SIG-M5 treated with dmso at 0.1 percent for 504 hours (cell line): ENCODE measurements around the gene PKD2L1.

Experiments
- DNase-seq: peaks from one replicate; lab custom pipeline; 2025; ENCODE audit not compliant: unreplicated experiment; lab: John Stamatoyannopoulos, UW

Gene PKD2L1

GRCh38 chr10:100356067-100357017 lies 26.3 kb upstream of the PKD2L1 start:
- no peak for DNase-seq

GRCh38 chr10:100355086-100355485 lies 25.1 kb upstream of the PKD2L1 start:
- DNase-seq, result no peak

DNA sequence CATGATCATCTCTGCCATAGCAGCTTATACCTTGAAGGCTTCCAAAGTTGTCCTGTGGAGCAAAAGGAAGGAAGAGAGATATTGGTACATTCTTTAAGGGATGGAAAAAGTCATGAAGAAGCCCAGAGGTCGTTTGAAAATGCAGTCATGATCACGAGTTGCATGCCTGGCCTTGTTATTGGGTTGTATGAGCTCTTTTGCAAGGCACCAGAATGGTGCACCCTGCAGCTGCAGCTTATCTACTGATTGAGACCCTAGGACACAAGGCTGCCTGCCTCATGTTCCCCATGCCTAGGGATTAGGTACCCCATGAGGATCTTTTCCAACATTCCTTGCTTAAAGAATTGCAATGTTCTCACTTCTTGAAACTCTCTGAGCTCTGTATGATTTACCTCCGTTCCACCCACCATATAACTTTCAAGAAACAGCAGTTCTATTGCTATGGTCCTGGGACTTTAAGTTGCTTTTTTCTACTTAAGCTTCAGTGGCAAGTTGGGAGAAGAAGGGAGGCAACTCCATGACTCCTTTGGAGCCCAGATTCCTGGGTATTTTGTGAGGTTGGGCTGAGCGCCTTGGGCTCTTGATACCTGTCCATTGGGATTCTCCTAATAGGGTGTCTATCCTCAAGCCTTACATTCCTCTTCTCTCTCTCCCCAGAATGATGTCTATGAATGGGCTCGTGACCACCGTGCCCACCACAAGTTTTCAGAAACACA lies 23.9 kb upstream of the PKD2L1 start:
- no peak for DNase-seq

DNA sequence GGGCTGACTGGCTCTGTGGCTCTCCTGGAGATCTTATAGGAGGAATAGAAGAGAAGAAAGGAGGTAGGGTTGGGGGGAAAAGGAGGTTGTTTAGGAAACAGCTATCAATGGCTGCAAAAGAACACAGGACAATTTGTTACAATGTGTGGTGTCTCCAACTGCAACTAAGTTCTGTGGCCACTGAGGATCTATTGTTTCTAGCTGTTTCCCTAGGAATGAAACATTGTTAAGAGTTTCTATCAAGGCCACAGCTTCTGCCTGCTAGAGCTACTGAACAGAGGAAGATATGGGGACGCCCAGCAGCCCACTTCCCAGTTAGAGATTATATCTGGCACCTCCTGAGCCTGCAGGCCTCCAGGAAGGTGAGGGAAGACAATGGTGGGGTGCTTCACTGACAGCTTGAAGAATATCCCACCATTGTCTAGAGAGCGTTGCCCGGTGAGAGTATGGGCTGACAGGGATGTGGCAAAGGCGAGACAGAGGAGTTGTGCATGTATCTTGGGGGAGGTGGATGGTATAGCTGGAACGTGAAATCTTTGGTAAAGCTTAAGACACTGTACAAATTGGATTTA lies 21.0 kb upstream of the PKD2L1 start:
- no peak for DNase-seq

- DNase-seq, result no peak
Observed at GRCh38 chr10:100349672-100350071, 19.6 kb upstream of the PKD2L1 start.

DNA sequence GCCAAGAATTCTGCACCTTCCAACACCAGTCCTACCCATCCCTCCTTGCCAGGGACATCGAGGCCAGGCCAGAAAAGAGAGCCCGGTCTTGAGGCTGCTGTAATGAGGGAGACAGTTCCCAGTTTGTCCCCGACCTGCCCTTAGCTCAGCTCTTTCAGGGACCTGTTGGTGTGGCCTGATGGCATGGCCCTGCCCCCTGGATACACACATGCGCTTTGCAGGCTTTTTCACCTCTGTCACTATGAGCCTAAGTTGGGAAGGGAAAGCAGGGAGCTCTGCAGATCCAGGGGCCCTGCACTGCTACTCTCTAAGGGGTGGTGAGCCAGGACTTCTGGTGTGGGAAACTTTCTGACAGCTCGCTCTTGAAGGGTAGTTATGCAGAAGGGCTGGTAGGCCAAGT lies 19.1 kb upstream of the PKD2L1 start:
- no peak for DNase-seq

- DNase-seq, result no peak
Observed at GRCh38 chr10:100348389-100348927, 18.4 kb upstream of the PKD2L1 start.

- DNase-seq, result no peak
Observed at GRCh38 chr10:100347568-100348195, 17.7 kb upstream of the PKD2L1 start.

- DNase-seq, result peak; percentile 97
Observed at GRCh38 chr10:100346765-100347567, 16.9 kb upstream of the PKD2L1 start, which contains the start of gene SCD. Gene SCD (plus strand): TSS chr10:100347233. CDS start chr10:100347505, 272 bp downstream.

DNA sequence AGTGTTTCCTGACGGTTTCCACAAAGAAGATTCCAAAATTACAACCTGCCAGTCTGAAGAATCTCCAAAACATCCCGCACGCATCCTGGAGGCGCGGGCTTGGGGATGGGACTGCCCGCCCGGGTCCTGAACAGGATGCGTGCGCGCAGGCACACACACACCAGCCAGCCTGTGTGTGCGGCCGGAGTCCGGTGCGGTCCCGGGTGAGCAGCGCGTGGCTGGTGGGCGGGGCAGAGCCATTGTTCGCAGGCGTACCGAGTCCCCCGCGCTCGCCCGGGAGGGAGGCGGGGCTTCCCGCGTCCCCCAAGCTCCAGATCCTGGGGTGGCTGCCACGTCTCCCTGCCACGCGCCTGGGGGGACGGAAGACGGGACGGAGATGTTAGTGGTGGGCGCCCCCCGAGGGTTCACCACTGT lies 16.3 kb upstream of the PKD2L1 start:
- peak; percentile 60 for DNase-seq

- no peak for DNase-seq
Observed at GRCh38 chr10:100345570-100346330, 15.7 kb upstream of the PKD2L1 start.

DNA sequence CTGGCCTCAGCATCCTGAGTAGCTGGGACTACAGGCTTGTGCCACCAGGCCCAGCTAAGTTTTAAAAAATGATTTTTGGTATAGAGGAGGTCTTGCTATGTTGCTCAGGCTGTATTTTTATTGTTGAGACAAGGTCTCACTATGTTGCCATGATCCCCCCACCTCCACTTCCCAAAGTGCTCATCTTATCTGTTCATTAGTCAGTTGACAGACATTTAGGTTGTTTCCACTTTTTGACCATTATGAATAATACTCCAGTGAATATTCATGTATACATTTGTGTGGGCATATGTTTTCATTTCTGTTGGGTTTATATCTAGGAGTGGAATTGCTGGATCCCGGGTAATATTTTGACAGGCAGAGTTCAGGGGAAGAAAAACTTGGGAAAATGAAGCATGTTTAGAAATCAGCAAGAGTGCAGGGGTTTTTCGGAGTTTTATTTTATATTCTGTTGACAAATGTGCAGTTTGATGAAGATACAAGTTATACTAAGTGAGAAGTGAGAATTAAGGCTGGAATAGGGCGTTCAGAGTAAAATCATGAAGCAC lies 14.3 kb upstream of the PKD2L1 start:
- DNase-seq, result no peak

DNA sequence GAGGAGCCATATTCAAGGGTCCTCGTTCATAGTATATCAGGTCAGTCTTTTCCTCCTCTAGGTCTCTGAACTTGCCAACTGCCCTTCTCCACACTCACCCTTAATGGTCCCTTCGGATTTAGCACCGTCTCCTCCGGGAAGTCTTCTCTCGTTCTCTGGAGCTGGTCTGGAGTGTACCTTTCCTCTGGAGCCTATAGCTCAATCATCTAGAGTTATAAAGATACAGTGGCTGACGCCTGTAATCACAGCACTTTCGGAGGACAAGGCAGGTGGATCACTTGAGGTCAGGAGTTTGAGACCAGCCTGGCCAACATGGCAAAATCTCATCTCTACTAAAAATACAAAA lies 12.6 kb upstream of the PKD2L1 start:
- no peak for DNase-seq

GRCh38 chr10:100341953-100342626 lies 12.1 kb upstream of the PKD2L1 start:
- DNase-seq, result peak; percentile 49

DNA sequence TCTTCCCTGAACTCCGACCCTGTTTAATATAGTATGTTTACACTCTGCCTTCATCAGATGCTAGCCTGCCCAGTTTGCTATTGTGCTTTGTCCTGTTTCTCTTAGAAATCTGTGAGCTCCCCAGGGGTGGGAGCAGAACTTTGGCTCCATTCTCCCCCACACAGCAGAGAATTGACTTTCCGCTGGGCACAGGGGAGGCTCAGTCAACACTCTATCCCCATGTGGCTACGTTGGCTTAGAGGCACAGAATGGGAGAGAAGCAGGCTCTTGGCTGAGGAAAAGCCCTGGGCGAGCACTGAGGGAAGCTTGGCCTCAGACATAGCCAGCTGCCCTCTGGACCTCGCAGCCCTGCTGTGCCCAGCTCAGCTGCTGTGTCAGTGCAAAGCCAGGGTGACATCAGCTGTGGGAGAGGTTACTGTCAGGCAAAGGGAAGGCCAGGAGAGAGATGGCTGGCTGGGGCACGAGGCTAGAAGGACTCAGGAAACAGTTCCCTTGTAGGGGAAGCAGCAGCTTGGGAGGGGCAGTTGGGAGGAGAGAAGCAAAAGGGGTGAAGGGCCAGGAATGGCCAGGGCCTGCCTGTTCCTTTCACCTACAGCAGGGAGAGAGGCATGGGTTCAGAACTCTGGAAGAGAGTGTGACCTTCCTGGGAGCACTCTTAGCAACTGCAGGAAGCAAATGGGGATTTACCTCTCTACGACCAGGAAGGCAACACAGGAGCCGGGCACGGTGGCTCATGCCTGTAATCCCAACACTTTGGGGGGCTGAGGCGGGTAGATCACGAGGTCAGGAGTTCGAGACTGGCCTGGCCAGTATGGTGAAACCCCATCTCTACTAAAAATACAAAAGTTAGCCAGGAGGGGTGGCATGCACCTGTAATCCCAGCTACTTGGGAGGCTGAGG lies 11.2 kb upstream of the PKD2L1 start:
- DNase-seq, result no peak

GRCh38 chr10:100339236-100339635 lies 9.2 kb upstream of the PKD2L1 start:
- peak; percentile 72 for DNase-seq

- peak; percentile 32 for DNase-seq
Observed at GRCh38 chr10:100338434-100339036, 8.5 kb upstream of the PKD2L1 start.
